NOMO-1 treated with dmso at 0.1 percent for 144 hours (cell line): ENCODE results near the gene MTA2.
"Not testable (repeated sequence)": the region's sequence is repeated elsewhere in the genome, so short reads cannot be mapped to it uniquely, and the experiment has no call there.

Experiments used
- DNase-seq: peaks from one replicate; lab custom pipeline; 2025; ENCODE audit not compliant: unreplicated experiment; lab: John Stamatoyannopoulos, UW

The MTA2 gene

DNA sequence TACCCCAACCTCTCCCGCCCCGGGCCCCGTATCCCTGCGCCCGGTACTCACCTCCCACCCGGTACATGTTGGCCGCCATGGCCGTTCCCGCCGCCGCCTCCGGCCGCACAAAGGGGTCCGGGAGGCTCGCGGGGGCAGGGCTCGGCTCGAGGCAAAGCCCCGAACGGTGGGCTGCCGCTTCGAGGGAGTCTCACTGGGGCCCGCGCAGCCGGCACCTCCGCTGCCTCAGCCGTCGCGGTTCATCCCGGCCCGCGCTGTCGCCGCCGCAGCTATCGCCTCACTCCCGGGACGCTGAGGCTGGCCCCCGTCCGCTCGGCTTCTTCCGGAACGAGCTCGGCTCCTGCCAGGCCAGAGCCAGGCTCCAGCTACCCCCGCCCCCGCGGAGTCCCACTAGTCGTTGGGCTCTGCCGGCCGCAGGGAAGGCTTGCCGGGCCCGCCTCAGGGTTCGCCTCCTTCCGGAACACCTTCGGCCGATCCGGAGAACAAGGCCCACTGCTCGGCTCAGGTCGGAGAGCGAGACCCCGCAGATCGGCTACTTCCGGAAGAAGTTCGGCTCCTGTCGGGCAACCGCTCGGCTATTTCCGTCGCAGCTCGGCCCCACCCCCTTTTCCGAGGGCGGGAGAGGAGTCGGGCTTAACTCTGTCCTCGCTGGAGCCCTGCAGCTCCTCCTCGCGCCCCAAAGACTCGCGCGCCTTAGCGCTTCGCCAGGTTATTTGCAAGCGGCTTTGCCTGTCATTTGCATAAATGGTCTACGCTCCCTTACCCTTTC is at the start of gene MTA2:
Gene MTA2, minus strand, starts transcription at position 494 of the 769 bp plus-strand sequence. Its CDS starts 415 bp downstream, at position 79.
- peak; percentile 100 for DNase-seq

- DNase-seq: not testable (repeated sequence)
These were observed 48.6 kb upstream of the MTA2 start for GRCh38 chr11:62650283-62650682.

GRCh38 chr11:62649486-62649885 is 47.8 kb upstream of the MTA2 start:
- DNase-seq: no peak

DNA sequence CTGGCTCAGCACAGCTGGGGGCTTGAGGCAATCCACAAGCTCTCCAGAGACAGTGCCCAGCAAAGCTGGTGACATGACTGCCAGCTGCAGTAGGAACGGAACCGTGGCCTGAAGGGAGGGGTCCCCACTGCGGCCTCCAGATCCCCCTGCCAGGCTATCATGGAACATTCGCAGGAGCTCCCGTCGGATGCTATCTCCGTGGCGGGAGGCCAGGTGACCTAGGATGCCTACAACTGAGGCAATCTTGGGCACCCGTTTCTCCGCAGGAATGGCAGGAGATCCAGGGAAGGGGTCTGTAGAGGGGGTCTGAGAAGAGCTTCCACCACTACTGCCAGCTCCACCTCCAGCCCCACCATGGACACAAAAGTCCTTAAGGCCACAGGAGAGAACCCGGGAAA is 47.3 kb upstream of the MTA2 start:
- no peak for DNase-seq

- DNase-seq: no peak
These were observed 46.7 kb upstream of the MTA2 start for GRCh38 chr11:62648185-62648966.

- no peak for DNase-seq
These were observed 45.9 kb upstream of the MTA2 start for GRCh38 chr11:62647609-62648005.

- no peak for DNase-seq
These were observed 45.4 kb upstream of the MTA2 start for GRCh38 chr11:62646825-62647608.

DNA sequence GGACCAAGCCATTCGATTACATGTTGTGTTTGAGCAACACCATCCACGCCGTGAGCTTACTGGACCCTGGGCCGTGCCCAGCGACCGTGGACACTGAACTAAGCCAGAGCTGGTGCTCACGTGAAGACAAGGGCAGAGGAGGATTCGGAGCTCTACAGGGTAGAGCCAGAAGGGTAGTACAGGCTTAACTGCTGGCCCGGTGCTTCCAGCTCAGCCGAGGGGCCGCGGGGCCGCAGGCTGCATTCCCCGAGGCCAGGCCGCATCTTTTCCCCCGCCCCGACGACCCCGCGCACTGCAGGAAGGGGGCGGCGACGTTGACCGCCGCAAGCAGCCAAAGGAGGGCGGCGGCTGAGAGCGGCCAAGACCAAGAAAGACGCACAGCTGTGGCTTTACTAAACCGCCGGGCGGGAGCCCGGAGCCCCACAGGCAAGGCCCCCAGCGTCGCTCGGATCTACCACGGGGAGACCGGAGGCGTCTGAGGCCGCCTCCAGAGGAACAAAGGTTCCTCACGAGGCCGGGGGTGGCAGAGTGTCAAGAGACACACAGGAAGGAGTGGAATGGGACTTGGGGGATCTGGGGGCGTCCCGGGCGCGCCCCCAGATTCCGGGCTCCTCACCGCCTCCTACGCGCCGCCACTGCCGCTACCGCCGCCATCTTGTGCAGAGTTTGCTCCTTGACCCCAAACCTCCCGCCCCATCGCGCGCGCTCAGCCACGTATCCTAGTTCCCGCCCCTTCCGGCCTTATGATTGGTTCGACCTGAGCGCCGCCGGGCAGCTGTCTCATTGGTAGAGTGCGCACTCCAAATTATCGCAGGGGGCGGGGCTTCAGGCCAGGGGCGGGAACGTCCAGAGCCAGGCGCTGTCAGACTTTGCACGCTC is 44.5 kb upstream of the MTA2 start, which contains the start of gene GANAB:
Gene GANAB, minus strand, starts transcription at position 668 of the 879 bp plus-strand sequence. Its CDS starts 14 bp downstream, at position 654.
- peak; percentile 99 for DNase-seq

DNA sequence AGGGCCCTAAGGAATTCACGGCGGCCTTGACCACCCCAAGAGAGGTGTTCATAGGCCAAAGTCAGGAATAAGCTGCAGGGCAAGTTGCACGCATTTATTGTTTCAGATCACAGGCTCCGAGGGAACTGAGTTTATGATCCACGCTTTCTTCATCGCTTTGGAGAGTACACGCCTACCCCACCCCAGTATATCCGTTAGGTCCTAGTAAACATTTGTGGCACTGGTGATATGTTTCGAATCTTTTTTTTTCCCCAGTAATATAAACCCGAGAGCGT is 43.9 kb upstream of the MTA2 start:
- no peak for DNase-seq

DNA sequence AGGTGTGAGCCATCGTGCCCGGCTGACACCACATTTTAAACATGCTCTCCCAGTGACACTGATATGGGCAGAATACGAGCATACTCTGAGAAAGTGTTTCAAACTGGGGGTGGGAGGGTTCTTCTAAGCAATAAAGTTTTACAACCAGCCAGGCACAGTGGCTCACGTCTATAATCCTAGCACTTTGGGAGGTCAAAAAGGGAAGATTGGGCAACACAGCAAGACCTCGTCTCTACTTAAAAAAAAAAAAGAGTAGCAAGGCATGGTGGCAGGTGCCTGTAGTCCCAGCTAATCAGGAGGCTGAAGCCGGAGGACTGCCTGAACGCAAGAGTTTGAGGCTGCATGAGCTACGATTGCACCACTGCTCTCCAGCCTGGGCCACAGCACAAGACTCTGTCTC is 42.6 kb upstream of the MTA2 start:
- DNase-seq: no peak

- DNase-seq: no peak
These were observed 30.8 kb upstream of the MTA2 start for GRCh38 chr11:62632492-62632891.

DNA sequence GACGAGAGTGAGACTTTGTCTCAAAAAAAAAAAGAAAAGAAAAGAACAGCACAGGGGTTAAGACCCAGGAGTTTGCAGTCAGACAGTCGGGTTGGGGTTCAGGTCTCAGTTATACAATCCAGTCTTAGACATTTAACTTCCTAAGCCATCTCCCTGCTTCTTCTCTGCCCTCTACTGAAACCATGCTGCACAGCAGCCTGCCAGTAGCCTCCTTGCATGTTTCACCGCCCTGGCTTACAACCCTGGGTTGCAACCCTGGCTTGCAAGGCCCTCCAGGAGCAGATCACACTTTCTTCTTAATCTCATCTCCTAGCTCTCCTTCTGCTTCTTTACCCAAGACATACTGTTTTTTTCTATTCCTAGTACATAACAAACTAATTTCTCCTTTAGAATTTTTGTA is 26.0 kb upstream of the MTA2 start:
- no peak for DNase-seq

DNA sequence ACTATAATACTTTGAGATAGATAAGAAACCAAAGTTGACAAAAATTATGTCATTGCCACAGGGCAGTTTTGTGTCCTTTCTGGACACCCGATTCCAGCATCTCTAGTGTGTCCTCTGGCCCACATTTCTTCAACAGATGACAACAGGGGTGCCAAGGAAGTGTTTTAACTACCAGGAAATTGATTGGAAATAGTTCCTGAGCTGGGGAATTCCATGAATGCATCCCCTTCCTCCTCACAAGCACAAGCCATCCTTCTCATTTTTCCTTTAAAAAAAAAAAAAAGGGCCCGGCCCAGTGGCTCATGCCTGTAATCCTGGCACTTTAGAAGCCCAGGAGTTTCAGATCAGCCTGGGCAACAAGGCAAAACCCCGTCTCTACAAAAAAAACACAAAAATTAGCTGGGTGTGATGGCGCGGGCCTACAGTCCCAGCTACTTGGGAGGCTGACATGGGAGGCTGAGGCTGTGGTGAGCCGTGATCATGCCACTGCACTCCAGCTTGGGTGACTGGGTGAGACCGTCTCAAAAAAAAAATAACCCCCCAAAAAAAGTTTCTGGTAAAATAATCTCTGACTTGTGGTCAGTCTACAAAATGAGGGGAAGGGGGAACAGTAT is 20.9 kb upstream of the MTA2 start:
- DNase-seq: no peak

- peak; percentile 93 for DNase-seq
These were observed 20.2 kb upstream of the MTA2 start, which contains the start of gene B3GAT3 for GRCh38 chr11:62621567-62622470. Gene B3GAT3 (minus strand): TSS chr11:62621986. CDS start chr11:62621947, 39 bp downstream.

DNA sequence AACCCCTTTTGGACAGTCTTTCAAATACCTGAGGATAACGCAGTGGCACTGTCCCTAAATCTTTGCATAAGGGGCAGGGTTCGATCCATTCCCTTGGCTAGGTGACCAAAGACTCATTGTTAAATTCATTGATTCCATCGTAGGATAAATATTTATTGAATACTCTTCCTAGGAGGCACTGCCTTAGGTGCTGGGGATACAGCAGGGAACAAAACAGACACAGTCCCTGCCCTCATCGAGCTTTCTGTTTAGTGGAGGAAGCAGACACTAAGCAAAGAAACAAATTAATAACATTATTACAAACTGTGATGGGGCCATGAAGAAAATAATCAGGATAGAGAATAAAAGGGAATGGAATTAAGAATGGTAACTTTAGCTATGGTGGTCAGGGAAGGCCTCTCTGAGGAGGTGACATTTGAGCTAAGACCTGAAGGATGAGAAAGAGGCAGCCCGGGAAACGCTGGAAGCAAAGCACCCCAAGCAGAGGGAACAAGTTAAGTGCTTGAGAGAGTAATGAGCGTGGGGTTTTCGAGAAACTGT is 19.4 kb upstream of the MTA2 start:
- DNase-seq: no peak

- not testable (repeated sequence) for DNase-seq
These were observed 15.3 kb upstream of the MTA2 start for GRCh38 chr11:62616957-62617356.

- no peak for DNase-seq
These were observed 13.9 kb upstream of the MTA2 start for GRCh38 chr11:62615521-62615920.

- DNase-seq: no peak
These were observed 12.6 kb upstream of the MTA2 start for GRCh38 chr11:62614275-62614674.

GRCh38 chr11:62613291-62613778 is 11.7 kb upstream of the MTA2 start:
- DNase-seq: no peak
